Astrocyte (in vitro differentiated cells and primary cell): ENCODE results near the gene CCDC187. TPM values are rescaled to one million over a fixed set of nuclear protein-coding genes. Genes with fewer than 3 reads are reported as not detected.

ENCODE experiments used
- DNase-seq: peaks from one replicate; pipeline ENCODE4 v3.0.0-alpha.2; 2010; ENCODE audit warnings: low read depth
- FAIRE-seq: peaks from 2 replicates; lab custom pipeline; 2011; peaks lifted over from hg19 to GRCh38; lab: Jason Lieb, UNC
- H2AFZ ChIP-seq: 2 replicates; pipeline ENCODE4 v1.6.0; 2012; ENCODE audit warnings: low read depth, low read length, inconsistent platforms
- H3K27ac ChIP-seq: 2 replicates; pipeline ENCODE4 v1.5.1; 2011; ENCODE audit warnings: low read depth, low read length, inconsistent platforms
- H3K27me3 ChIP-seq: 2 replicates; pipeline ENCODE4 v1.6.0; 2011; ENCODE audit warnings: low read length, inconsistent platforms; ENCODE audit not compliant: insufficient read depth
- H3K36me3 ChIP-seq: 2 replicates; pipeline ENCODE4 v1.5.1; 2011; ENCODE audit warnings: low read length, inconsistent platforms; ENCODE audit not compliant: insufficient read depth
- H3K4me1 ChIP-seq: 2 replicates; pipeline ENCODE4 v1.5.1; 2011; ENCODE audit warnings: low read length, inconsistent platforms; ENCODE audit not compliant: insufficient read depth
- H3K4me2 ChIP-seq: 2 replicates; pipeline ENCODE4 v1.6.0; 2012; ENCODE audit warnings: low read length, inconsistent platforms
- H3K4me3 ChIP-seq: 2 replicates; pipeline ENCODE4 v1.5.1; 2011; ENCODE audit warnings: low read depth, mild to moderate bottlenecking, low read length, inconsistent platforms; ENCODE audit not compliant: insufficient read depth
- H3K79me2 ChIP-seq: 2 replicates; pipeline ENCODE4 v1.6.0; 2012; ENCODE audit warnings: mild to moderate bottlenecking, low read length, inconsistent platforms; ENCODE audit not compliant: insufficient read depth
- H3K9ac ChIP-seq: 2 replicates; pipeline ENCODE4 v1.6.0; 2012; ENCODE audit warnings: mild to moderate bottlenecking, low read length, inconsistent platforms
- H3K9me3 ChIP-seq: 2 replicates; pipeline ENCODE4 v1.5.1; 2012; ENCODE audit warnings: low read depth, mild to moderate bottlenecking, low read length, inconsistent platforms; ENCODE audit not compliant: insufficient read depth
- H4K20me1 ChIP-seq: 2 replicates; pipeline ENCODE4 v1.6.0; 2012; ENCODE audit warnings: low read length, inconsistent platforms; ENCODE audit not compliant: insufficient read depth
- H3K27ac Mint-ChIP-seq: one replicate; pipeline ENCODE4 v1.8.0; 2021; ENCODE audit warnings: mild to moderate bottlenecking, mixed read lengths; ENCODE audit not compliant: unreplicated experiment
- H3K27me3 Mint-ChIP-seq: one replicate; pipeline ENCODE4 v1.8.0; 2021; ENCODE audit warnings: low read depth, mixed read lengths; ENCODE audit not compliant: unreplicated experiment
- H3K36me3 Mint-ChIP-seq: one replicate; pipeline ENCODE4 v1.8.0; 2021; ENCODE audit warnings: low read depth, mixed read lengths; ENCODE audit not compliant: unreplicated experiment
- H3K4me1 Mint-ChIP-seq: one replicate; pipeline ENCODE4 v1.8.0; 2021; ENCODE audit warnings: low read depth, mixed read lengths; ENCODE audit not compliant: unreplicated experiment
- H3K4me3 Mint-ChIP-seq: one replicate; pipeline ENCODE4 v1.8.0; 2021; ENCODE audit warnings: mild to moderate bottlenecking, moderate library complexity, mixed read lengths; ENCODE audit not compliant: unreplicated experiment
- H3K9me3 Mint-ChIP-seq: one replicate; pipeline ENCODE4 v1.8.0; 2021; ENCODE audit warnings: mild to moderate bottlenecking, mixed read lengths; ENCODE audit not compliant: unreplicated experiment
- EZH2 ChIP-seq: IDR thresholded peaks from 2 replicates; pipeline ENCODE4 v1.6.1; 2012; ENCODE audit warnings: mild to moderate bottlenecking, low read length, inconsistent platforms; ENCODE audit not compliant: insufficient read depth
- total RNA-seq: library from RNA; stranded (reverse); gene quantifications from 2 replicates; pipeline ENCODE4 v1.2.1, GENCODE V29; 2021
- TF ChIP-seq, protein P1 (sequence below): IDR thresholded peaks from 2 replicates; pipeline ENCODE4 v1.5.1; 2011; ENCODE audit warnings: low read depth, mild to moderate bottlenecking, inconsistent platforms, low read length, moderate library complexity; ENCODE audit not compliant: insufficient read depth

Gene CCDC187
- total RNA-seq, 1 donor from 2014 or later, result 0.09 TPM

DNA sequence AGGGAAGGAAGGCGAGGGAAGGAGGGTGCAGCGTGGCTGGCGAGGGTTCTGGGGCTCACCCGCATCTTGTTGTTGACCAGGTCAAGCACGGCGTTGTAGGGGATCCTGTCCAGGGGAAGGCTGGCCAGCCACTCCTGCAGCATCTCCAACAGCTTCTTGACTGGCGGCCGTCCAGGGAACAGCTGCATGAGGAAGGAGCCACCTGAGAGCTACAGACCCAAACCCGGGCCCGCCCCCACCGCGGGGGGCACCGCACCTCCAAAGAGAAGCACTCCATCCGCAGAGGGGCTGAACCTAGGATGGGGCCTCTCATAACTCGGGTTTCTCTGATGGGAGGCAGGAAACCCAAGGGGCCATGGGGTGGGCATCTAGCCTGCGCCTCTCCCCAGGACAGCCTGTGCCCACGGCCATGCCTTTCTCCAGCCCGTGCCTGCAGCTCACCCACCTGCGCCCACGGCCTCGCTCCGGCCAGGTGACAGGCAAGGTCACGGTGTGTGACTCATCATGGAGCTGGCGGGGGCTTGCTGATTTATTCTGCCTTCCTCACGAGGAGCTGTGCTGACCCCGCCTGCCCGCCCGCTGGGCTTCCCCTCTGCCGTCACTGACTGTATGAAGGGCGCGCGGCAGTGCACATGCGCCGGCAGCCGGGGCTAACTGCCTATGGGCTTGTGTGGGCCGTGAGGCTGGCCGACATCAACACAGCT lies 87.2 kb downstream of the CCDC187 start:
- DNase-seq, result no peak
- H3K27ac ChIP-seq, result no peak overlapping the region
- no peaks in the 10 kb centered on the region for H3K27me3 ChIP-seq
- peaks cover 8% of the 10 kb centered on the region for H3K4me1 Mint-ChIP-seq
- peaks cover 13% of the 10 kb centered on the region for H3K4me1 ChIP-seq
- no peak for FAIRE-seq
- H3K4me3 Mint-ChIP-seq, result no peak overlapping the region
- no peaks in the 10 kb centered on the region for H3K79me2 ChIP-seq
- H3K4me3 ChIP-seq, result no peak overlapping the region
- no peak overlapping the region for H3K9ac ChIP-seq
- TF ChIP-seq, protein P1, sequence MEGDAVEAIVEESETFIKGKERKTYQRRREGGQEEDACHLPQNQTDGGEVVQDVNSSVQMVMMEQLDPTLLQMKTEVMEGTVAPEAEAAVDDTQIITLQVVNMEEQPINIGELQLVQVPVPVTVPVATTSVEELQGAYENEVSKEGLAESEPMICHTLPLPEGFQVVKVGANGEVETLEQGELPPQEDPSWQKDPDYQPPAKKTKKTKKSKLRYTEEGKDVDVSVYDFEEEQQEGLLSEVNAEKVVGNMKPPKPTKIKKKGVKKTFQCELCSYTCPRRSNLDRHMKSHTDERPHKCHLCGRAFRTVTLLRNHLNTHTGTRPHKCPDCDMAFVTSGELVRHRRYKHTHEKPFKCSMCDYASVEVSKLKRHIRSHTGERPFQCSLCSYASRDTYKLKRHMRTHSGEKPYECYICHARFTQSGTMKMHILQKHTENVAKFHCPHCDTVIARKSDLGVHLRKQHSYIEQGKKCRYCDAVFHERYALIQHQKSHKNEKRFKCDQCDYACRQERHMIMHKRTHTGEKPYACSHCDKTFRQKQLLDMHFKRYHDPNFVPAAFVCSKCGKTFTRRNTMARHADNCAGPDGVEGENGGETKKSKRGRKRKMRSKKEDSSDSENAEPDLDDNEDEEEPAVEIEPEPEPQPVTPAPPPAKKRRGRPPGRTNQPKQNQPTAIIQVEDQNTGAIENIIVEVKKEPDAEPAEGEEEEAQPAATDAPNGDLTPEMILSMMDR, result no peak
- no peak for TF ChIP-seq EZH2
- H3K9me3 Mint-ChIP-seq, result no peaks in the 10 kb centered on the region
- no peaks in the 10 kb centered on the region for H3K27me3 Mint-ChIP-seq
- no peak overlapping the region for H3K27ac Mint-ChIP-seq
- H2AFZ ChIP-seq, result no peak overlapping the region
- peaks cover 45% of the 10 kb centered on the region for H4K20me1 ChIP-seq
- no peak overlapping the region for H3K4me2 ChIP-seq
- H3K36me3 Mint-ChIP-seq, result peaks cover 20% of the 10 kb centered on the region
- peaks cover 3% of the 10 kb centered on the region for H3K36me3 ChIP-seq
- no peaks in the 10 kb centered on the region for H3K9me3 ChIP-seq

DNA sequence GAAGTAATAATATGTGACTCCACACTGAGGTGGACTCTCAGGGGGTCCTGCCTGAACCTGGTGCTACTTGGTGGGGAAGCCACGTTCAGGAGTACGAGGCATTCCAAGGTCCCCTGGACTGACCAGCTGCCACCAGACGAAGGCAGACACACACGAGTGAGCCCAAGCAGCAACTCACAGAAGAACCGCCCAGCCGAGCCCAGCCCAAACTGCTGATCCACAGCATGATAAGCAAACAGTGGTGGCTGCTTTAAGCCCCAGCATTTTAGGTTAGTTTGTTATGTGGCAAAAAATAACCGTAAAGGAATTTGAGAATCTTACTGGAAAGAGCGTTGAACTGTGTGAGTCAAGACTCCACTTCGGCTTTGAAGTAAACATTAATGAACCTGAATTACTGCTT lies 90.2 kb downstream of the CCDC187 start:
- H3K36me3 Mint-ChIP-seq, result peaks cover 21% of the 10 kb centered on the region
- no peak for DNase-seq
- H3K9ac ChIP-seq, result no peak overlapping the region
- no peak overlapping the region for H3K4me3 ChIP-seq
- no peaks in the 10 kb centered on the region for H3K79me2 ChIP-seq
- no peak for FAIRE-seq
- TF ChIP-seq, protein P1, result no peak
- TF ChIP-seq EZH2, result no peak
- no peaks in the 10 kb centered on the region for H3K27me3 ChIP-seq
- H3K4me1 ChIP-seq, result no peaks in the 10 kb centered on the region
- peaks cover 3% of the 10 kb centered on the region for H3K36me3 ChIP-seq
- no peak overlapping the region for H2AFZ ChIP-seq
- peaks cover 15% of the 10 kb centered on the region for H4K20me1 ChIP-seq
- H3K4me2 ChIP-seq, result no peak overlapping the region
- no peaks in the 10 kb centered on the region for H3K27me3 Mint-ChIP-seq
- H3K27ac Mint-ChIP-seq, result no peak overlapping the region
- H3K9me3 ChIP-seq, result no peaks in the 10 kb centered on the region
- H3K4me1 Mint-ChIP-seq, result no peaks in the 10 kb centered on the region
- H3K4me3 Mint-ChIP-seq, result no peak overlapping the region
- no peaks in the 10 kb centered on the region for H3K9me3 Mint-ChIP-seq
- no peak overlapping the region for H3K27ac ChIP-seq

DNA sequence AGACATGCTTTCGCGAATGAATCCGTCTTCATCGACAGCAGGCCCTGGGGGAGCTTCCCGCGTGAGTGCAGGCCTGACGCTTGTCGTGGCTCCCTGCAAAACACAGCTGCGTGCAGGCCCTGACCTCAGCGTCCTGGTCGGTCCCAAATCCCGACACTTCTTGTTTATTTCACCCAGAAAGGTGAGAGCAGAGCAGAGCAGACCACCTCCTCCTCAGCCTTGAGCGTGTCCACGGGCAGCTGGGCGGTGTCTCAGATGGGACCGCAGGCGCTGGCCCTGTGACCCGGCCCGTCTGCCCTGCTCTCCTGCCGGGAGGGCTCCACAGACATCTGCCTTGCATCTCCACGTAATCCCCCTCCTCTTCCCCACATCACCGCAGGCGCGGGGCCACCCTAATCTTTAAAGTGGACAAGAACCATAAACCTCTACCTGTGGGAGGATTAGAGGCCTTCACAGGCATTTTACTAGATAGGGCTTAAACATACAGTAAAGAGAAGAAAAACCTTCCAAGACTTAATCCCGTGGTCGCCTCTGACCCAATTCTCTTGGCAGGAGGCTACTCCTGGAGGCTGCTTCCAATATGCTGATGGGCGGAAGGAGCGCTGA lies 91.4 kb downstream of the CCDC187 start:
- DNase-seq (no peak), FAIRE-seq (no peak)
- no peak overlapping the region for H2AFZ ChIP-seq
- no peak overlapping the region for H3K27ac Mint-ChIP-seq
- TF ChIP-seq EZH2, result no peak
- TF ChIP-seq, protein P1, result no peak
- no peak overlapping the region for H3K4me3 ChIP-seq
- no peaks in the 10 kb centered on the region for H3K4me1 Mint-ChIP-seq
- H3K79me2 ChIP-seq, result no peaks in the 10 kb centered on the region
- no peak overlapping the region for H3K4me3 Mint-ChIP-seq
- H3K9me3 Mint-ChIP-seq, result no peaks in the 10 kb centered on the region
- H3K9ac ChIP-seq, result no peak overlapping the region
- no peaks in the 10 kb centered on the region for H3K4me1 ChIP-seq
- peaks cover 3% of the 10 kb centered on the region for H3K36me3 ChIP-seq
- no peak overlapping the region for H3K4me2 ChIP-seq
- H3K27me3 Mint-ChIP-seq, result peaks cover 2% of the 10 kb centered on the region
- H3K9me3 ChIP-seq, result no peaks in the 10 kb centered on the region
- H4K20me1 ChIP-seq, result peaks cover 10% of the 10 kb centered on the region
- H3K36me3 Mint-ChIP-seq, result peaks cover 21% of the 10 kb centered on the region
- no peaks in the 10 kb centered on the region for H3K27me3 ChIP-seq
- no peak overlapping the region for H3K27ac ChIP-seq
